K562 (cell line): ENCODE data around the gene XPO6. TPM values are rescaled to one million over a fixed set of nuclear protein-coding genes. Genes with fewer than 3 reads are reported as not detected.

Experiments used
- CHD2 ChIP-seq: IDR thresholded peaks from 2 replicates; pipeline ENCODE4 v1.6.1; 2011; ENCODE audit warnings: low read depth, low read length
- ZNF134 ChIP-seq: fragments of 250-450 bp; sonication (Bioruptor Pico); conservative IDR thresholded peaks from 2 replicates; pipeline ENCODE4 v1.4.0; 2020
- ZNF695 ChIP-seq: fragments of 450-650 bp; formaldehyde crosslinking; IDR thresholded peaks from 2 replicates; pipeline ENCODE4 v1.4.0; 2020; ENCODE audit warnings: mild to moderate bottlenecking, moderate library complexity
- polyA plus RNA-seq, 8 experiments: library from polyadenylated mRNA; depleted of rRNA in 4 of 8; stranded (reverse) in 5 of 8; unstranded in 3 of 8; fragments of >200 nt; fragmentation: Nextera tagmentation in 2 of 8; fragmentation: Illumina TruSeq in 1 of 8; extraction: Ambion mirVana in 2 of 8; extraction: Trizol in 1 of 8; gene quantifications; 2 replicates each; pipeline versions ENCODE4 v1.2.1 to v1.2.3, GENCODE V29; 2011 to 2014; ENCODE audit warnings: inconsistent platforms in 1 of 8, missing spikeins in 1 of 8
- total RNA-seq, 7 experiments: library from RNA; depleted of rRNA in 6 of 7; stranded (reverse); fragments of >200 nt in 6 of 7; fragmentation: Illumina TruSeq in 2 of 7; extraction: Trizol in 2 of 7; gene quantifications; 2 replicates each; pipeline versions ENCODE4 v1.2.1 to v1.2.3, GENCODE V29; 2011 to 2021; ENCODE audit warnings: low replicate concordance in 1 of 7
- TF ChIP-seq, protein P1 (sequence below): fragments of 250-450 bp; sonication (Bioruptor Pico); IDR thresholded peaks from 2 replicates; pipeline ENCODE4 v1.4.0; 2020
- TF ChIP-seq, protein P2 (sequence below): sonication (generic); formaldehyde crosslinking; IDR thresholded peaks from 2 replicates; pipeline ENCODE4 v1.8.1; 2022; ENCODE audit warnings: missing genetic modification reagents
- TF ChIP-seq, protein P3 (sequence below): sonication (generic); formaldehyde crosslinking; IDR thresholded peaks from 2 replicates; pipeline ENCODE4 v1.8.0; 2022; ENCODE audit warnings: mild to moderate bottlenecking, missing genetic modification reagents, borderline replicate concordance

The XPO6 gene
- total and polyA plus RNA-seq, 9 of the 15 experiments (the other 6 are each of a cell fraction or from before 2014, with no cell fraction given) = 11.2 to 196 (median 119) TPM

DNA sequence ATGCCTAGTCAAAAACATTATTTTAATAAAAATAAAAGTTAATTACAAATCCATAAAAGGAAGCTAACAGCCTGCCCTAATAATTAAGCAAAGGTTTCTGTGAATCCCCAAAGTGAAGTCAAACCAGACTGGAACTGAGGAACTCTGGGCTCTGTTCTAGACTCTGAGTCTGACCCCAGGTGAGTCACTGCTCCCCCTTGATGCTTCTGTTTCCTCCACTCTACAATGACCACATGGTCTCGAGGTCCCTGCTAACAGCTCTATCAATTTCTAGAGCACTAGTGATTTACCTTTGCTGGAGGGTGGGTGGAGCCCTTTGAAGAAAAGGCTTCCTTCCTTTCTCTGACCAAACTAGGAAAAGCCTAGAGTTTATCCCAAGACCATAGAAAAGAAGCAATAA lies 32.4 kb downstream of the XPO6 start (continued):
- TF ChIP-seq, protein P1, sequence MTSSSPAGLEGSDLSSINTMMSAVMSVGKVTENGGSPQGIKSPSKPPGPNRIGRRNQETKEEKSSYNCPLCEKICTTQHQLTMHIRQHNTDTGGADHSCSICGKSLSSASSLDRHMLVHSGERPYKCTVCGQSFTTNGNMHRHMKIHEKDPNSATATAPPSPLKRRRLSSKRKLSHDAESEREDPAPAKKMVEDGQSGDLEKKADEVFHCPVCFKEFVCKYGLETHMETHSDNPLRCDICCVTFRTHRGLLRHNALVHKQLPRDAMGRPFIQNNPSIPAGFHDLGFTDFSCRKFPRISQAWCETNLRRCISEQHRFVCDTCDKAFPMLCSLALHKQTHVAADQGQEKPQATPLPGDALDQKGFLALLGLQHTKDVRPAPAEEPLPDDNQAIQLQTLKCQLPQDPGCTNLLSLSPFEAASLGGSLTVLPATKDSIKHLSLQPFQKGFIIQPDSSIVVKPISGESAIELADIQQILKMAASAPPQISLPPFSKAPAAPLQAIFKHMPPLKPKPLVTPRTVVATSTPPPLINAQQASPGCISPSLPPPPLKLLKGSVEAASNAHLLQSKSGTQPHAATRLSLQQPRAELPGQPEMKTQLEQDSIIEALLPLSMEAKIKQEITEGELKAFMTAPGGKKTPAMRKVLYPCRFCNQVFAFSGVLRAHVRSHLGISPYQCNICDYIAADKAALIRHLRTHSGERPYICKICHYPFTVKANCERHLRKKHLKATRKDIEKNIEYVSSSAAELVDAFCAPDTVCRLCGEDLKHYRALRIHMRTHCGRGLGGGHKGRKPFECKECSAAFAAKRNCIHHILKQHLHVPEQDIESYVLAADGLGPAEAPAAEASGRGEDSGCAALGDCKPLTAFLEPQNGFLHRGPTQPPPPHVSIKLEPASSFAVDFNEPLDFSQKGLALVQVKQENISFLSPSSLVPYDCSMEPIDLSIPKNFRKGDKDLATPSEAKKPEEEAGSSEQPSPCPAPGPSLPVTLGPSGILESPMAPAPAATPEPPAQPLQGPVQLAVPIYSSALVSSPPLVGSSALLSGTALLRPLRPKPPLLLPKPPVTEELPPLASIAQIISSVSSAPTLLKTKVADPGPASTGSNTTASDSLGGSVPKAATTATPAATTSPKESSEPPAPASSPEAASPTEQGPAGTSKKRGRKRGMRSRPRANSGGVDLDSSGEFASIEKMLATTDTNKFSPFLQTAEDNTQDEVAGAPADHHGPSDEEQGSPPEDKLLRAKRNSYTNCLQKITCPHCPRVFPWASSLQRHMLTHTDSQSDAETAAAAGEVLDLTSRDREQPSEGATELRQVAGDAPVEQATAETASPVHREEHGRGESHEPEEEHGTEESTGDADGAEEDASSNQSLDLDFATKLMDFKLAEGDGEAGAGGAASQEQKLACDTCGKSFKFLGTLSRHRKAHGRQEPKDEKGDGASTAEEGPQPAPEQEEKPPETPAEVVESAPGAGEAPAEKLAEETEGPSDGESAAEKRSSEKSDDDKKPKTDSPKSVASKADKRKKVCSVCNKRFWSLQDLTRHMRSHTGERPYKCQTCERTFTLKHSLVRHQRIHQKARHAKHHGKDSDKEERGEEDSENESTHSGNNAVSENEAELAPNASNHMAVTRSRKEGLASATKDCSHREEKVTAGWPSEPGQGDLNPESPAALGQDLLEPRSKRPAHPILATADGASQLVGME = no peak
- TF ChIP-seq ZNF695 (CRISPR knock-in tag) (no peak), ZNF134 (no peak), CHD2 (no peak)
- TF ChIP-seq, protein P2, sequence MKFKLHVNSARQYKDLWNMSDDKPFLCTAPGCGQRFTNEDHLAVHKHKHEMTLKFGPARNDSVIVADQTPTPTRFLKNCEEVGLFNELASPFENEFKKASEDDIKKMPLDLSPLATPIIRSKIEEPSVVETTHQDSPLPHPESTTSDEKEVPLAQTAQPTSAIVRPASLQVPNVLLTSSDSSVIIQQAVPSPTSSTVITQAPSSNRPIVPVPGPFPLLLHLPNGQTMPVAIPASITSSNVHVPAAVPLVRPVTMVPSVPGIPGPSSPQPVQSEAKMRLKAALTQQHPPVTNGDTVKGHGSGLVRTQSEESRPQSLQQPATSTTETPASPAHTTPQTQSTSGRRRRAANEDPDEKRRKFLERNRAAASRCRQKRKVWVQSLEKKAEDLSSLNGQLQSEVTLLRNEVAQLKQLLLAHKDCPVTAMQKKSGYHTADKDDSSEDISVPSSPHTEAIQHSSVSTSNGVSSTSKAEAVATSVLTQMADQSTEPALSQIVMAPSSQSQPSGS (CRISPR knock-in tag) = no peak
- TF ChIP-seq, protein P3, sequence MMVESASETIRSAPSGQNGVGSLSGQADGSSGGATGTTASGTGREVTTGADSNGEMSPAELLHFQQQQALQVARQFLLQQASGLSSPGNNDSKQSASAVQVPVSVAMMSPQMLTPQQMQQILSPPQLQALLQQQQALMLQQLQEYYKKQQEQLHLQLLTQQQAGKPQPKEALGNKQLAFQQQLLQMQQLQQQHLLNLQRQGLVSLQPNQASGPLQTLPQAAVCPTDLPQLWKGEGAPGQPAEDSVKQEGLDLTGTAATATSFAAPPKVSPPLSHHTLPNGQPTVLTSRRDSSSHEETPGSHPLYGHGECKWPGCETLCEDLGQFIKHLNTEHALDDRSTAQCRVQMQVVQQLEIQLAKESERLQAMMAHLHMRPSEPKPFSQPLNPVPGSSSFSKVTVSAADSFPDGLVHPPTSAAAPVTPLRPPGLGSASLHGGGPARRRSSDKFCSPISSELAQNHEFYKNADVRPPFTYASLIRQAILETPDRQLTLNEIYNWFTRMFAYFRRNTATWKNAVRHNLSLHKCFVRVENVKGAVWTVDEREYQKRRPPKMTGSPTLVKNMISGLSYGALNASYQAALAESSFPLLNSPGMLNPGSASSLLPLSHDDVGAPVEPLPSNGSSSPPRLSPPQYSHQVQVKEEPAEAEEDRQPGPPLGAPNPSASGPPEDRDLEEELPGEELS (CRISPR knock-in tag) = no peak
